ENCODE results near the gene STAC3. TPM values are rescaled to one million over a fixed set of nuclear protein-coding genes. Genes with fewer than 3 reads are reported as not detected.

STAC3 gene
- total RNA-seq, 1 donor from 2014 or later: 3.0 TPM

DNA sequence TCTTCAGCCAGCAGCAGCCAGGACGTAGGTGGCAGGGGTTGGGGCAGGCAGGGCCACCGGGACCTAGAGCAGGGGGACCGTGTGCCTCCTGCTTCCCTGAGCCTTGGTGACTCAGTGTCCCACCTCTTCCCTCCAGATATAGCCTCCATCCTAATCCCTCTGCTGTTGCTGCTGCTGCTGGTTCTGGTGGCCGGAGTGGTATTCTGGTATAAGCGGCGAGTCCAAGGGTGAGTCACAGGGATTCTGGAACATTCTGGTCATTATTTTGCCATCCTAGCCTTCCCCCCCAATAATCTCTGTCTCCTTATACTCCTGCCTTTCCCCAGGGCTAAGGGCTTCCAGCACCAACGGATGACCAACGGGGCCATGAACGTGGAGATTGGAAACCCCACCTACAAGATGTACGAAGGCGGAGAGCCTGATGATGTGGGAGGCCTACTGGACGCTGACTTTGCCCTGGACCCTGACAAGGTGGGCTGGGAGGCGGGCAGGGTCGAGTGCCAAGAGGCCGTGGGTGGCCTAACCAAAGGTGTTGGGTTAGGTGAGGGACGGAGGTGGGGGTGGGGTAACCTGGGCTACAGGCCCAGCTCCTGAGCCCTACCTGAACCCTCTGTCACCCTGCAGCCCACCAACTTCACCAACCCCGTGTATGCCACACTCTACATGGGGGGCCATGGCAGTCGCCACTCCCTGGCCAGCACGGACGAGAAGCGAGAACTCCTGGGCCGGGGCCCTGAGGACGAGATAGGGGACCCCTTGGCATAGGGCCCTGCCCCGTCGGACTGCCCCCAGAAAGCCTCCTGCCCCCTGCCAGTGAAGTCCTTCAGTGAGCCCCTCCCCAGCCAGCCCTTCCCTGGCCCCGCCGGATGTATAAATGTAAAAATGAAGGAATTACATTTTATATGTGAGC lies 38.9 kb downstream of the STAC3 start:
- no peak for DNase-seq (ENCODE audit: low spot score)

DNA sequence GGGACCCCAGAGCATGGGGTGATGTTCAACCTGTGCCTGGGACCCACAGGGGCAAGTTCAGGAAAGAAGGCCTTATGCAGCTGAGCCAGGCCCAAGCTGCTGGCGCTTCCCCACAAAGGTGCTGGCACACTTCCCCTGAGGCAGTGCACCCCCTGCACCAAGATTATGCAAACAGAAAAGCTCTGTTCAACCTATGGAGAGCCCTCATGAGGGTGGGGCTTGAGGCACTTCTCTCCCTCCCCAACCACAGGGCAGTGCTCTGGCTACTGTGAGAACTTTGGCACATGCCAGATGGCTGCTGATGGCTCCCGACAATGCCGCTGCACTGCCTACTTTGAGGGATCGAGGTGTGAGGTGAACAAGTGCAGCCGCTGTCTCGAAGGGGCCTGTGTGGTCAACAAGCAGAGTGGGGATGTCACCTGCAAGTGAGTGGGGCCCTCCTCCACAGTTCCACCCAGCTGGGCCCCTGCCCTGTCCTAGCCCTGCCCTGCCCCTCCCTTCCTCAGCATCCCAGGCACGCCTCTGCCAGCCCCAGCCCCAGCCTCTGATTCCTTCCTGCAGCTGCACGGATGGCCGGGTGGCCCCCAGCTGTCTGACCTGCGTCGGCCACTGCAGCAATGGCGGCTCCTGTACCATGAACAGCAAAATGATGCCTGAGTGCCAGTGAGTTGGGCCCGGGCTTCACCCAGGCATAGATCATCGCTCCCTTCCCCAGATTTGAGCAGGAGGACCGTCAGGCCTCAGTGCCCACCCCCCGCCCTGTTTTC lies 39.9 kb downstream of the STAC3 start:
- no peak for DNase-seq (ENCODE audit: low spot score)

DNA sequence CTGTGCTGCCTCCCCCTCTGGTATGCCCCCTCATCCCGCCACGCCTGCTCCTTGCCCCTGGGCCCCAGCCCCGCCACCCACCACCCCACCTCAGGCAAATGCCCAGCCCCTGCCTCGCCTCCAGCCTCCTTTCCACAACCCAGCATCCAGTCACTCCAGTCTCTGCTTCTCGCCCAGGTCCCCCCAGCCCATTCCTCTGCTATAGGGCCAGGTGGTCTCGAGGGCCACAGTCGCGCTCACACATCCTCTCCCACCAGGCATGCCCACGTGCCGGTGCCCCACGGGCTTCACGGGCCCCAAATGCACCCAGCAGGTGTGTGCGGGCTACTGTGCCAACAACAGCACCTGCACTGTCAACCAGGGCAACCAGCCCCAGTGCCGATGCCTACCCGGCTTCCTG lies 40.5 kb downstream of the STAC3 start:
- no peak for DNase-seq (ENCODE audit: low spot score)

DNA sequence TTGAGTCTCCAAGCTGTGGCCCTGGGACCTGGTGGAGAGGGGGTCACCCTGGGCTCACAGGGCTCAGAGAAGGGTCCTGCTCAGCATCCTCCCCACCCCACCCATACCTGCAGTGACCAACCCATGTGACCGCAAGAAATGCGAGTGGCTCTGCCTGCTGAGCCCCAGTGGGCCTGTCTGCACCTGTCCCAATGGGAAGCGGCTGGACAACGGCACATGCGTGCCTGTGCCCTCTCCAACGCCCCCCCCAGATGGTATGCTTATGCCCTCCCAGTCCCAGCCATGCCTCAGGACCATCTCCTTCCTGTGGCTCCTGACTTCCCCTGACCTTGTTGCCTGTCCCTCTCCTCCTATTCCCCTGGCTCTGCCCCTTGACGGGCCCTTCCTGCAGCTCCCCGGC lies 41.1 kb downstream of the STAC3 start:
- DNase-seq (ENCODE audit: low spot score): no peak

DNA sequence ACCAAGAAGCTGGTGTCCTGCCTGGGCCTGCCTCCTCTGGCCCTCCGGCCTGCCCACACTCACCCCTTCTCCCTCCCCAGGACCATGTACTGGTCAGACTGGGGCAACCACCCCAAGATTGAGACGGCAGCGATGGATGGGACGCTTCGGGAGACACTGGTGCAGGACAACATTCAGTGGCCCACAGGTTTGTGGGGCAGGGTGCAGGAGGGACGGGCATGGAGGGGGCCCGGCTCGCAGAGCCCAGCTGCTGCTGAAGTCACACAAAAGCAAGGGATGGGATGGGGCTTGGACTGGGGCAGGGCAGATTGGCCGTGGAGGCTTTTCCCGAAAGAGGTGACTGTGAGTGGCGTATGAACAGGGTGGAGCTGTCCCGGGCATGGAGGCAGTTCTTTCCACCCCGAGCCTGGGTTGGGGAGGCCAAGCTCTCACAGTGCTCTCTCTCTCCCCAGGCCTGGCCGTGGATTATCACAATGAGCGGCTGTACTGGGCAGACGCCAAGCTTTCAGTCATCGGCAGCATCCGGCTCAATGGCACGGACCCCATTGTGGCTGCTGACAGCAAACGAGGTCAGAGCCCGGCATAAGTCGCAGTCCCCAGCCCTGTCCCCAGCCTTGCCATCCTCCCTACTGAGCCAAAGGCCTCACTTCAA lies 42.2 kb downstream of the STAC3 start:
- DNase-seq (ENCODE audit: low spot score): no peak

DNA sequence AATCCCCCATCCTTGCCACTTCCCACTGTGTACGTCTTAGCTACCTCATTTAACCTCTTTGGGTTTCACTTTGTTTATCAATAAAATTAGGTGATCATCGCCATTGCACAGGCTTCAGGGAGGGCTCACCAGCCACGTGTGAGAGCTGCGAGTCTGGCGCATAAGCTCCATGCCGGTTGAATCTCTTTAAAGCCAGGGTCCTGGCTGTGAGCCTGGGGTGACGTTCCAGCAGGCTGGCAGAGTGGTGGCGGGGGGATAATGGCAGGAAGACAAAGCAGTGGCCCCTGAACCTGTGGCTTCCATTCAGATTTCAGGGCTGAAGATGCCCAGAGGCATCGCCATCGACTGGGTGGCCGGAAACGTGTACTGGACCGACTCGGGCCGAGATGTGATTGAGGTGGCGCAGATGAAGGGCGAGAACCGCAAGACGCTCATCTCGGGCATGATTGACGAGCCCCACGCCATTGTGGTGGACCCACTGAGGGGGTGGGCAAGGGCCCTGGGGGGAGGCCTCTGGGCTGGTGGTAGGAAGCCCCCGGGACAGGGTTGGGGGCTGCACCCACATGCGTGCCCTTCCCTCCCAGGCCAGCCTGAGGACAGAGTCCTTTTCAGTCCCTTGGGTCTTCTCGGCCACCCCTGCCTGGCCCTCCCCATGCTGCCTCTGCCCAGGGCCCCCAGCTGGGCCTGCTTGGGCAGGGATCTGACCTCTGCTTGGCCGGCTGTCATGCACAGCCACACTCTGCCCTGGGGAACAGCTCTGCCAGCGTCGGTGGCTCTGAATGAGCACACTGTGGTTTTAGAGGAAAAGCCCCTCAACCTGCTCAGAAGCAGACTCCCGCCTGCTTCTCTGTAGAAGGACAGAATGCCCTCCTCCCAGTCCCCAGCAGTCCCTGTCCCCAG lies 43.0 kb downstream of the STAC3 start:
- no peak for DNase-seq (ENCODE audit: low spot score)

DNA sequence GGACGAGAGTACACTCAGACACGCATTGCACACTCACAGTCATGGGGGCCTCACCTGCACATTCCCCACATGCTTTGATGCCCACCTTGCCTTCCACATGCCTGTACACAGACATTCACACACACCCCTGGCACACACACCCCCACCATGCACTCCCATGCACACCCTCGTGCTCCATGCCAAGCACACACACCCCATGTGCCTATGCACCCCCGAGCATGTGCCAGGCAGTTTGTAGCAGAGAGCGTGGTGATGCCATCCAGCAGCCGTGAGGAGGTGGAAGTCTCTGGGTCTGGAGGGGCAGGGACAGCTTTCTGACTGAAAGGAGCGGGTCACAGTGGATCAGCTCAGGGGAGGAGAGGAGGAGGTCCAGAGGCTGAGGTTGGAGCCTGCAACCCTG lies 45.1 kb downstream of the STAC3 start:
- DNase-seq (ENCODE audit: low spot score): no peak

DNA sequence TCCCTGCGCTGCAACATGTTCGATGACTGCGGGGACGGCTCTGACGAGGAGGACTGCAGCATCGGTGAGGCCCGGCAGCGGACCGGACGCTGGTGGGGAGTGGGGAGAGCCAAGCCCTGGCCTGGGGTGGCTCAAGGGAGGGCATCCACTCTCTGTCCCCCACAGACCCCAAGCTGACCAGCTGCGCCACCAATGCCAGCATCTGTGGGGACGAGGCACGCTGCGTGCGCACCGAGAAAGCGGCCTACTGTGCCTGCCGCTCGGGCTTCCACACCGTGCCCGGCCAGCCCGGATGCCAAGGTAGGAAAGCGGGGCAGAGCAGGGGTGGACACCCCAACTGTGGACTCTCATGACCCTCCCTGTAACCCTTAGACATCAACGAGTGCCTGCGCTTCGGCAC lies 45.8 kb downstream of the STAC3 start:
- no peak for DNase-seq (ENCODE audit: low spot score)

DNA sequence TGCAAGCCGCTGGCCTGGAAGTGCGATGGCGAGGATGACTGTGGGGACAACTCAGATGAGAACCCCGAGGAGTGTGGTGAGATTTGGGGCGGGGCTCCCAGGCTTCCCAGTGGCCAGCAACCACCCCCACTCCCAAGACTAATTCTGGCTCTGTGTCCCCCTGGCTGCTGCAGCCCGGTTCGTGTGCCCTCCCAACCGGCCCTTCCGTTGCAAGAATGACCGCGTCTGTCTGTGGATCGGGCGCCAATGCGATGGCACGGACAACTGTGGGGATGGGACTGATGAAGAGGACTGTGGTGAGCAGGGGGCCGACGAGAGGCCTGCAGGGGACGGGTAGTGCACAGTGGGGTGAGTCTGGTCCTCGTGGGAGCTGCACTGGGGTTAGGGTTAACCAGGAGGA lies 46.5 kb downstream of the STAC3 start:
- no peak for DNase-seq (ENCODE audit: low spot score)

DNA sequence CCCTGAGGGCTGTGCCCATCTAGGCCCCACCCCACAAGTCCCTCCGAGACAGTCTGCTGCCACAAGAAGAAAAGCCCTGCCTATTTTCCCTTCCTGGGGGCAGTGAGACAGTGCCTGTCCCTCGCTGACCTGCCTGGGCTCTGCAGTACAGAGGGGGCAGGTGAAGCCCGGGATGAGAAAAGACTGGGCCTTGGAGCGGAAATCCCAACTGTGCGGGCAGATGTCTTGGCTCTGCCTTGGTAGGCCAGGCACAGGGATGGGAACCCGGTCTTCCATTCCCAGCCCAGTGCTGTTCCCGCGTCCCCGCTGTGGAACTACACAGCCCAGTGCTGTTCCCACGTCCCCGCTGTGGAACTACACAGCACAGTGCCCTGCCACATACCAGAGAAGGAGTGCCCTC lies 47.2 kb downstream of the STAC3 start:
- DNase-seq (ENCODE audit: low spot score): no peak

DNA sequence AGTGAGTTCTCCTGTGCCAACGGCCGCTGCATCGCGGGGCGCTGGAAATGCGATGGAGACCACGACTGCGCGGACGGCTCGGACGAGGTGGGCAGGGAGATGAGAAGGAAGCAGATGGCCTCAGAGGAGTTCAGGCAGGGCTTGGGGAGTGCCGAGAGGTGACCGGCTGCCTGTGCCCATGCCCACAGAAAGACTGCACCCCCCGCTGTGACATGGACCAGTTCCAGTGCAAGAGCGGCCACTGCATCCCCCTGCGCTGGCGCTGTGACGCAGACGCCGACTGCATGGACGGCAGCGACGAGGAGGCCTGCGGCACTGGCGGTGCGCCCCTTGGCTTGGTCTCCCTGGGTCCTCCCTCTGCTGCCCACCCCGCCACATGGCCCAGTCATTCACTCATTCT lies 47.8 kb downstream of the STAC3 start:
- DNase-seq (ENCODE audit: low spot score): no peak

DNA sequence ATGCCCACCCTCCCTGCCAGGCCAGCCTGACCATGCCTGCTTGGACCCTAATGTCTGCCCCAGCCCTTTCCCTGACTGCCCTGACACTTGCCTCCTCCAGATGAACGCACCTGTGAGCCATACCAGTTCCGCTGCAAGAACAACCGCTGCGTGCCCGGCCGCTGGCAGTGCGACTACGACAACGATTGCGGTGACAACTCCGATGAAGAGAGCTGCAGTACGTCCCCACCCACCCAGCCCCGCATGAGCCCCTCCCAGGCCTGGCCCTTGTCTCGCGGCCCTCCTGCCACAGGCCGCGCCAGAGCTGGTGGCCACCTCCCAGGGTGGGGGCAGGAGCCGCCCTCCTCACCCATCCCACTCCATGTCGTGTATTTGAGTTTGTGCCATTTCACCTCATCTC lies 48.7 kb downstream of the STAC3 start:
- no peak for DNase-seq (ENCODE audit: low spot score)

DNA sequence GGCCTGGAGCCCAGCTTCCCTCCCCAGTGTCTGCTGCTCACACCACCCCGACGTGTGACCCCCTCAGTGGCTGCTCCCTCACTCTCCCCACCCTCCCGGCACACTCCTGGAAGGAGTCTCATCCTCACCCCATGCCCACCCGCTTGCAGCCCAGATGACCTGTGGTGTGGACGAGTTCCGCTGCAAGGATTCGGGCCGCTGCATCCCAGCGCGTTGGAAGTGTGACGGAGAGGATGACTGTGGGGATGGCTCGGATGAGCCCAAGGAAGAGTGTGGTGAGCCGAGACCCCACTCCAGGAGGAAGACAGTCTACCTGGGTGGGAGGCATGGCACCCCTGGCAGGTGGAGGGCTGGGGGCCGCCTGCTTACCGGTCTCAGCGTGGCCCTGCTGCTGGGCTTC lies 49.4 kb downstream of the STAC3 start:
- no peak for DNase-seq (ENCODE audit: low spot score)

DNA sequence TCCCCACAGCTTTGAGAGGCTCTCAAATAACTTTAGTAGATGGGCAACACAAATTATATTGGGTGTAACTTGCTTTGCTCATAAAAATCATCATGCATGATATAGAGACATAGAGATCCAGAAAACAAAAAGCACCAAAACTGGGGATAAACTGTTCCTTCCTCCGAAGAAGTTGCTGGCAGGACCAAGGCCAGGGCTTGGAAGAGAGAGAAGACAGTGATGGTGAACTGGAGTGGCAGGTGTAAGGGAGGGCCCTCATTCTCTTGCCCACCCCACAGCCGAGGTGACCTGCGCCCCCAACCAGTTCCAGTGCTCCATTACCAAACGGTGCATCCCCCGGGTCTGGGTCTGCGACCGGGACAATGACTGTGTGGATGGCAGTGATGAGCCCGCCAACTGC lies 49.8 kb downstream of the STAC3 start:
- DNase-seq (ENCODE audit: low spot score): no peak

DNA sequence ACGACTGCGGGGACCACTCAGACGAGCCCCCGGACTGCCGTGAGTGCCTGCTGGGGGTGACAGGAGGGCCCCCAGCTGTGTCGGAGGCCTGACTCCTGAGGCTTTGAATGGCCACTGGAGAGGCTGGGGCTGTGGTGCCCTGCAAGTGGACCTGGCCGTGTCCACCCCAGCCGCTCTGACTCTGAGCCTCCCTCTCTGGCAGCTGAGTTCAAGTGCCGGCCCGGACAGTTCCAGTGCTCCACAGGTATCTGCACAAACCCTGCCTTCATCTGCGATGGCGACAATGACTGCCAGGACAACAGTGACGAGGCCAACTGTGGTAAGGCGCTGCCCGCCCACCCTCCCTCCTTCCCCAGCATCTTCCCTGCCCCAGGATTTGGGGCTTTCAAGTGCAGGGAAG lies 50.5 kb downstream of the STAC3 start:
- DNase-seq (ENCODE audit: low spot score): no peak

DNA sequence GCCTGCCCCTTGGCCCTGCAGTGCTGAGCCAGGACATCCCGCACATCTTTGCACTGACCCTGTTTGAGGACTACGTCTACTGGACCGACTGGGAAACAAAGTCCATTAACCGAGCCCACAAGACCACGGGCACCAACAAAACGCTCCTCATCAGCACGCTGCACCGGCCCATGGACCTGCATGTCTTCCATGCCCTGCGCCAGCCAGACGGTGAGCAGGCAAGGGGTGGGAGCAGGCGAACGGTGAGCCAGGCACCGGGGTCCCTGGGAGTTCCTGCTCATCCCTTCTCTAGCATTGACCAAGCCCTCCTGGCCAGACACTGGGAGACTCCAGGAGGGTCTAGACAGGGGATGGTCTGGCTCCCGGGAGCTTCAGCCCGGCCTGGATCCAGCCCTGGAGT lies 51.8 kb downstream of the STAC3 start:
- no peak for DNase-seq (ENCODE audit: low spot score)

DNA sequence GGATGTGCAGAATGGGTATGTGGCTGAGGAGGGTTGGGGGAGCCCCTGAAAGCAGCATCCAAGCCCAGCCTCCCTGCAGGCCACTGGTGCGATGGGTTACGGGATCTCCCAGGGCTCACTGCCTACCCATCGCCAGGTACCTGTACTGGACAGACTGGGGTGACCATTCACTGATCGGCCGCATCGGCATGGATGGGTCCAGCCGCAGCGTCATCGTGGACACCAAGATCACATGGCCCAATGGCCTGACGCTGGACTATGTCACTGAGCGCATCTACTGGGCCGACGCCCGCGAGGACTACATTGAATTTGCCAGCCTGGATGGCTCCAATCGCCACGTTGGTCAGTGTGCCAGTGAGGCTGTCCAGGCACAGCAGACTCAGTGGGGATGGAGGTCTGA lies 52.7 kb downstream of the STAC3 start:
- no peak for DNase-seq (ENCODE audit: low spot score)

DNA sequence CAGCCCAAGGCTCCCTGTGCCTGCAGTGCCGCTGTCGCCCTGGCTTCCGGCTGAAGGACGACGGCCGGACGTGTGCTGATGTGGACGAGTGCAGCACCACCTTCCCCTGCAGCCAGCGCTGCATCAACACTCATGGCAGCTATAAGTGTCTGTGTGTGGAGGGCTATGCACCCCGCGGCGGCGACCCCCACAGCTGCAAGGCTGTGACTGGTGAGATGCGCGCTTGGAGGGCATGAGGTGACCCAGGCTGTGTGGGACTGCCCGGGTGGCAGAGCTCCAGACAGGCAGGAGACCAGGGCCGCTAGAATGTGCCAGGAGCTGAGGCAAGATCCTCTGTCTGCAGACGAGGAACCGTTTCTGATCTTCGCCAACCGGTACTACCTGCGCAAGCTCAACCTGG lies 54.0 kb downstream of the STAC3 start:
- no peak for DNase-seq (ENCODE audit: low spot score)

DNA sequence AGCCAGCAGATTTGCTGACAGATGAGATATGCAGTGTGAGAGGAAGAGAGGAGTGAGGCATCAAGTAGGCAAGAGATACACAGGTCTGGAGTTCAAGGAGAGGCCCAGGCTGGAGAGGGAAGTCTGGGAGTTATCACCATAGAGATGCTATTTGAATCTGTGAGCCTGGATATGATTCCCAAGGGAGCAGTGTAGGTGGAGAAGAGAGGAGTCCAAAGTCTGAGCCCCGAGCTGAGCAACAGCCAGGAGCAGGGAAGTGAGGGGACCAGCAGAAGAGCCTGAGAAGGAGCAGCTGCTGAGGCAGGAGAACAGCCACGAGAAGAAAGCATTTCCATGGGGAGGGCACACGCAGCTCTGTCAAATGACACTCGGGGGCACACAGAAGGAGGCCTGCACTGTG lies 54.5 kb downstream of the STAC3 start:
- DNase-seq (ENCODE audit: low spot score): no peak

DNA sequence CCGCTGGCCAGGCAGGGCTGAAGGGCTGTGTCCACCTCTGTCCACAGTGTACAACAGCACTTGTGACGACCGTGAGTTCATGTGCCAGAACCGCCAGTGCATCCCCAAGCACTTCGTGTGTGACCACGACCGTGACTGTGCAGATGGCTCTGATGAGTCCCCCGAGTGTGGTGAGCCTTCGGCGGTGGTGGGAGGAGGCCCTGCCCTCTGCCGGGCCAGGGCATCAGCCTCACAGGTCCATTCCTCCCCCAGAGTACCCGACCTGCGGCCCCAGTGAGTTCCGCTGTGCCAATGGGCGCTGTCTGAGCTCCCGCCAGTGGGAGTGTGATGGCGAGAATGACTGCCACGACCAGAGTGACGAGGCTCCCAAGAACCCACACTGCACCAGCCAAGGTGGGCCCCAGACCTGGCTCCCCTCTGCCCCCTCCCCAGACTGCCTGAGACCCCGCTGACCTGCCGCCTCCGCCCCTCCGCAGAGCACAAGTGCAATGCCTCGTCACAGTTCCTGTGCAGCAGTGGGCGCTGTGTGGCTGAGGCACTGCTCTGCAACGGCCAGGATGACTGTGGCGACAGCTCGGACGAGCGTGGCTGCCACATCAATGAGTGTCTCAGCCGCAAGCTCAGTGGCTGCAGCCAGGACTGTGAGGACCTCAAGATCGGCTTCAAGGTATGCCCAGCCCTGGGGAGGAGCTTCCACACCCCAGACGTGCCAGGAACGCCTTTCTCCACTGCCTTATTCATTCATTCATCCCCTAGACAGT lies 55.2 kb downstream of the STAC3 start:
- DNase-seq (ENCODE audit: low spot score): no peak

DNA sequence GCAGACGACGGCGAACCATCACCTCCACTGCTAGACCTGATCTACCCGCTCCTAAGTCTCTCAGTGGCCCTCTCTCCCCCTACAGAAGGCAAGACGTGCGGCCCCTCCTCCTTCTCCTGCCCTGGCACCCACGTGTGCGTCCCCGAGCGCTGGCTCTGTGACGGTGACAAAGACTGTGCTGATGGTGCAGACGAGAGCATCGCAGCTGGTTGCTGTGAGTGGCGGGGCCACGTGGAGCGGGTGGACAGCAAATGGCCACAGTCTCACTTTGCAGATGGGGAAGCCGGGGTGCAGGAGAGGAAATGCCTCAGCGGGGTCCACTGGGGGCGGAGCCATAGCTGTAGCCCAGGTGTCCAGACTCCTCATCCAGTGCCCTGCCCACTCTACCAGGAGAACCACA lies 55.8 kb downstream of the STAC3 start:
- no peak for DNase-seq (ENCODE audit: low spot score)
